ENCODE data around the gene GDF2. TPM values are rescaled to one million over a fixed set of nuclear protein-coding genes. Genes with fewer than 3 reads are reported as not detected.

Gene GDF2
- polyA plus RNA-seq, 1 donor from 2014 or later = not detected

- no peaks in the 10 kb centered on the region for H3K79me2 ChIP-seq (replicated peaks; ENCODE audit: insufficient read depth, low read length)
- H2AFZ ChIP-seq (ENCODE audit: low read depth, low read length) = no peak overlapping the region
- no peak overlapping the region for H3K4me3 ChIP-seq (ENCODE audit: low read length)
- H3F3A ChIP-seq (ENCODE audit: insufficient read depth, low read length, poor library complexity, severe bottlenecking) = no peaks in the 10 kb centered on the region
- H3K36me3 ChIP-seq (ENCODE audit: insufficient read depth, low read length) = no peaks in the 10 kb centered on the region
- H3K27ac ChIP-seq (ENCODE audit: low read length) = no peak overlapping the region
- no peaks in the 10 kb centered on the region for H3K9me2 ChIP-seq (ENCODE audit: insufficient read depth, low read length)
- H3K4me2 ChIP-seq (ENCODE audit: low read length) = no peak overlapping the region
- no peaks in the 10 kb centered on the region for H3K27me3 ChIP-seq (ENCODE audit: insufficient read depth, low read depth, low read length)
- H3K9ac ChIP-seq (ENCODE audit: low read length) = no peak overlapping the region
- no peaks in the 10 kb centered on the region for H3K9me3 ChIP-seq (ENCODE audit: low read length)
- TF ChIP-seq CTCF (IDR thresholded peaks at IDR 0.05; ENCODE audit: poor library complexity, severe bottlenecking) (peak; percentile 68), RAD21 (conservative IDR thresholded peaks at IDR 0.05) (peak; percentile 59), EP300 (conservative IDR thresholded peaks at IDR 0.05; ENCODE audit: poor library complexity, severe bottlenecking) (no peak), POLR2AphosphoS5 (IDR thresholded peaks at IDR 0.05) (no peak), MXI1 (conservative IDR thresholded peaks at IDR 0.05; ENCODE audit: poor library complexity, severe bottlenecking) (no peak), REST (IDR thresholded peaks at IDR 0.05; ENCODE audit: borderline replicate concordance) (no peak), EZH2 (IDR thresholded peaks at IDR 0.05; ENCODE audit: borderline replicate concordance, insufficient read depth, low read length, poor library complexity, severe bottlenecking) (no peak), TAF1 (IDR thresholded peaks at IDR 0.05; ENCODE audit: low read depth) (no peak), SMC3 (conservative IDR thresholded peaks at IDR 0.05; ENCODE audit: poor library complexity) (peak; percentile 62)
- H4K20me1 ChIP-seq (ENCODE audit: insufficient read depth) = no peaks in the 10 kb centered on the region
These were observed 18.4 kb downstream of the GDF2 start for GRCh38 chr10:47340608-47341170.

GRCh38 chr10:47344996-47345870 lies 23.0 kb downstream of the GDF2 start:
- Histone ChIP-seq H3K9ac (ENCODE audit: low read length) (no peak overlapping the region), H4K20me1 (ENCODE audit: insufficient read depth) (no peaks in the 10 kb centered on the region), H3K79me2 (replicated peaks; ENCODE audit: insufficient read depth, low read length) (no peaks in the 10 kb centered on the region), H3K27me3 (ENCODE audit: insufficient read depth, low read depth, low read length) (no peaks in the 10 kb centered on the region), H2AFZ (ENCODE audit: low read depth, low read length) (no peak overlapping the region), H3K9me3 (ENCODE audit: low read length) (no peaks in the 10 kb centered on the region), H3K36me3 (ENCODE audit: insufficient read depth, low read length) (no peaks in the 10 kb centered on the region), H3K9me2 (ENCODE audit: insufficient read depth, low read length) (no peaks in the 10 kb centered on the region), H3K4me2 (ENCODE audit: low read length) (no peak overlapping the region), H3K4me3 (ENCODE audit: low read length) (no peak overlapping the region), H3K27ac (ENCODE audit: low read length) (no peak overlapping the region), H3F3A (ENCODE audit: insufficient read depth, low read length, poor library complexity, severe bottlenecking) (no peaks in the 10 kb centered on the region)
- TF ChIP-seq CTCF (IDR thresholded peaks at IDR 0.05; ENCODE audit: poor library complexity, severe bottlenecking) (no peak), TAF1 (IDR thresholded peaks at IDR 0.05; ENCODE audit: low read depth) (no peak), SMC3 (conservative IDR thresholded peaks at IDR 0.05; ENCODE audit: poor library complexity) (no peak)

Measured in neural cell (in vitro differentiated cells).